GM12891 (cell line): Measurements from ENCODE around the gene ARTN.

ENCODE experiments used
- POLR2A ChIP-seq: IDR thresholded peaks from 2 replicates; pipeline ENCODE4 v1.6.1; 2011; ENCODE audit warnings: low read depth, low read length, control low read depth
- POLR2AphosphoS5 ChIP-seq: IDR thresholded peaks from 2 replicates; pipeline ENCODE4 v1.6.1; 2011; ENCODE audit warnings: low read depth, low read length, control low read depth
- SPI1 ChIP-seq: IDR thresholded peaks from 2 replicates; pipeline ENCODE4 v1.6.1; 2011; ENCODE audit warnings: low read depth, low read length, control low read depth
- TAF1 ChIP-seq: IDR thresholded peaks from 2 replicates; pipeline ENCODE4 v1.6.1; 2011; ENCODE audit warnings: low read depth, low read length, control low read depth

- no peak for TF ChIP-seq POLR2AphosphoS5
- TF ChIP-seq POLR2A, result no peak
- TF ChIP-seq TAF1, result no peak
- no peak for TF ChIP-seq SPI1
Observed at GRCh38 chr1:43985984-43986595, 52.5 kb downstream of the ARTN start.
